ENCODE results near the gene LCE4A. TPM values are rescaled to one million over a fixed set of nuclear protein-coding genes. Genes with fewer than 3 reads are reported as not detected.
A peak's percentile ranks its signal among the peaks of the same experiment; 100 is the strongest.

The LCE4A gene
- total RNA-seq, 1 experiment from 2014 or later, result not detected

DNA sequence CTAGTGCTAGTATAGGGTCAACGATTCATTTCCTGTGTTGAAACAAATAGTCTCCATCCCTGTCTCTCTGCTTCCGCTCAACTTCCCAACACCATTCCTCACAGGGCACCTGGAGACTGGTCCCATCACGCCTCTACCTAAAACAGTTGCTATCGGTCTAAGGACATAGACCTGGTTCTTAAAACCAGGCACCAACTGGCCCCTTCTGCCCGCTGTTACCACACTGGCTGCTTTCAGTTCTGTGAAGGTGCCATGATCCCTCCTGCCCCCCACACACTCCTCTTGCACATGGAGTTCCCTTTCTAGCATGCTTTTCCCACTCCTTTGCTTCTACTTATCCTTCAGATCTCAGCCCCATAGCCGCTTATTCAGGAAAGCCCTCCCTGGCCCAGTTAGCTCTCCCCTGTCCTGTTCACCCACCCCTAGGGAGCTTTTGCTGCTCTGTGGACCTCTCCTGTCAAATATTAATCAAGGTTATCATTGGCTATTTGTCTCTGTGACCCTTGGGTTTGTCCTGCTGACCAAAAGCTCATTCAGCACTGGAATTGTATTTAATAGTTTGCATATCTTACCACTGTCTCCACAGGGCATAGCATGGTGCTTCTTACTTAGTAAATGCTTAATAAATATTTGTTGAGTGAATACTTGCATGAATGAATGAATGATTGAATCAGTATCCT lies 37.9 kb downstream of the LCE4A start:
- DNase-seq (ENCODE audit: low spot score), result no peak

DNA sequence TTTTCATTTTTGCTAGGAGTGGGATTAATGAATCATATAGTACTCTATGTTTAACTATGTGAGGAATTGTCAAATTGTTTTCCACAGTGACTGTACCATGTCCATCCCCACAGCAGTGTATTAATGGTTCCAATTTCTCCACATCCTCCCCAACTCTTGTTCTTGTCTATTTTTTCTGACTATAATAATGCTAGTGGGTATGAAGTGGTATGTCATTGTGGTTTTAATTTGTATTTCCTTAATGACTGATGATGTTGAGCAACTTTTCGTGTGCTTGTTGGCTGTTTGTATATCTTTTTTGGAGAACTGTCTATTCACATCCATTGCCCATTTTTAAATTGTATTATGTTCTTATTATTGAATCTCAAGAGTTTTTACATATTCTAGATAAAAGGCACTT lies 39.9 kb downstream of the LCE4A start:
- no peak for DNase-seq (ENCODE audit: low spot score)

DNA sequence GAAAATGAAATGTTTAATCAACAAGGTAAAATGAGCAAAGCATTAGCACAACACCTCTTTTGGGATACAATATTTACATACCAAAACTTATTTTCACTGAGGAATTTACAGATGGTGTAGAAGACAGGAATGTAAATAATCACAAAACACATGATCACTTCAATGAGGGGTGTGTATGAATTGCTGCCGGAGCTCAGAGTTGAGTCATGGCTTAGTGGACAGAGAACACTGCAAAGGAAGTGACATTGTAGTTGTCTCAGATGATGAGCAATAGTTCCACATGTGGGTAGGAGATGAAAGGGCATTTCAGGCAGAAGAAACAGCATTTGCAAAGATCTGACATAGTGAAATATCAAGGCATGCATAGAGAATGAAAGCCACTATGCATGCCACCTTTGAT lies 44.3 kb downstream of the LCE4A start:
- peak; percentile 50 for DNase-seq (ENCODE audit: low spot score)

- no peak for DNase-seq (ENCODE audit: low spot score)
These were observed 45.6 kb downstream of the LCE4A start for GRCh38 chr1:152753586-152753985.

- DNase-seq (ENCODE audit: low spot score), result no peak
These were observed 48.9 kb downstream of the LCE4A start for GRCh38 chr1:152756872-152757271.

GRCh38 chr1:152757747-152758146 lies 49.8 kb downstream of the LCE4A start, which contains the start of gene KPRP:
Gene KPRP (plus strand): TSS chr1:152758025. CDS start chr1:152759589, 1,564 bp downstream.
- DNase-seq (ENCODE audit: low spot score), result no peak

DNA sequence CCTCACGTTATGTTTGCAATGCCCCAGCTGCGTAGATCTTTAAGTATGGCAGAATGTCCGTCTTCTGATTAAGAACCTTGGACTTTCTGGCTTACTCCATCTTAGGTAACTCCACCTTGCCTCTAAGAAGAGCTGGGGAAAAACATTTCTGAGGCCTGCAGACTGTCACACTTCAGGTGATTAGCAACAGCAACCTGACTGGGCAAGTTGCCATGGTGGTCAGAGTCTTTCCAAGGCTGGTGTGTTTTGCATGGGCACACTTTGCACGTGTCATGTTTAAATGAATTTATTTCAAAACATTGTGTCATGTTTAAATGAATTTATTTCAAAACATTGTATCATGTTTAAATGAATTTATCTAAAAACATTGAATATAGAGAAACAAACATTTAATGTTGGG lies 50.7 kb downstream of the LCE4A start:
- DNase-seq (ENCODE audit: low spot score), result no peak

Other genes starting within 250 kb of the LCE4A start
- not detected in 2 replicates for gene LCE5A, start 197.4 kb upstream of the LCE4A start, total RNA-seq (2014; rRNA removed; shearing (Covaris generic))
- not detected in 2 replicates for gene CRCT1, start 193.7 kb upstream of the LCE4A start, total RNA-seq (2014; rRNA removed; shearing (Covaris generic))
- not detected in 2 replicates for gene LCE3E, start 141.4 kb upstream of the LCE4A start, total RNA-seq (2014; rRNA removed; shearing (Covaris generic))
- gene LCE3D, start 127.6 kb upstream of the LCE4A start, total RNA-seq (2014; rRNA removed; shearing (Covaris generic)), result not detected in 2 replicates
- gene LCE3C, start 107.9 kb upstream of the LCE4A start, total RNA-seq (2014; rRNA removed; shearing (Covaris generic)), result not detected in 2 replicates
- gene LCE3B, start 94.3 kb upstream of the LCE4A start, total RNA-seq (2014; rRNA removed; shearing (Covaris generic)), result not detected in 2 replicates
- not detected in 2 replicates for gene LCE3A, start 85.1 kb upstream of the LCE4A start, total RNA-seq (2014; rRNA removed; shearing (Covaris generic))
- gene LCE2D, start 44.8 kb upstream of the LCE4A start, total RNA-seq (2014; rRNA removed; shearing (Covaris generic)), result not detected in 2 replicates
- not detected in 2 replicates for gene LCE2C, start 32.9 kb upstream of the LCE4A start, total RNA-seq (2014; rRNA removed; shearing (Covaris generic))
- not detected in 2 replicates for gene LCE2B, start 22.0 kb upstream of the LCE4A start, total RNA-seq (2014; rRNA removed; shearing (Covaris generic))
- gene LCE2A, start 9.8 kb upstream of the LCE4A start, total RNA-seq (2014; rRNA removed; shearing (Covaris generic)), result not detected in 2 replicates
- not detected in 2 replicates for gene KPRP, start 49.9 kb downstream of the LCE4A start, total RNA-seq (2014; rRNA removed; shearing (Covaris generic))
- gene LCE1F, start 67.0 kb downstream of the LCE4A start, total RNA-seq (2014; rRNA removed; shearing (Covaris generic)), result not detected in 2 replicates
- gene LCE1E, start 78.1 kb downstream of the LCE4A start, total RNA-seq (2014; rRNA removed; shearing (Covaris generic)), result not detected in 2 replicates
- gene LCE1D, start 88.6 kb downstream of the LCE4A start, total RNA-seq (2014; rRNA removed; shearing (Covaris generic)), result not detected in 2 replicates
- not detected in 2 replicates for gene LCE1C, start 98.5 kb downstream of the LCE4A start, total RNA-seq (2014; rRNA removed; shearing (Covaris generic))
- gene LCE1B, start 103.8 kb downstream of the LCE4A start, total RNA-seq (2014; rRNA removed; shearing (Covaris generic)), result not detected in 2 replicates
- not detected in 2 replicates for gene LCE1A, start 119.3 kb downstream of the LCE4A start, total RNA-seq (2014; rRNA removed; shearing (Covaris generic))
- not detected in 2 replicates for gene LCE6A, start 134.7 kb downstream of the LCE4A start, total RNA-seq (2014; rRNA removed; shearing (Covaris generic))
- not detected in 2 replicates for gene LCE7A, start 151.8 kb downstream of the LCE4A start, total RNA-seq (2014; rRNA removed; shearing (Covaris generic))
- not detected in 2 replicates for gene SMCP, start 170.2 kb downstream of the LCE4A start, total RNA-seq (2014; rRNA removed; shearing (Covaris generic))
- gene IVL, start 200.4 kb downstream of the LCE4A start, total RNA-seq (2014; rRNA removed; shearing (Covaris generic)), result not detected in 2 replicates
- not detected in 2 replicates for gene SPRR5, start 239.0 kb downstream of the LCE4A start, total RNA-seq (2014; rRNA removed; shearing (Covaris generic))

Data from A172 (cell line).